Skin epidermis (tissue), 12 donors: ENCODE measurements around the gene DIO2.

Experiments
- H3K27ac ChIP-seq, 21 experiments: fragments of 200-600 bp; sonication (generic) in 11 of 21; one replicate each; pipeline ENCODE4 v1.5.0; 2020; ENCODE audit warnings: mild to moderate bottlenecking in 3 of 21, inconsistent platforms in 2 of 21, moderate library complexity in 2 of 21
- H3K4me3 ChIP-seq, 7 experiments: fragments of 200-600 bp; sonication (generic) in 2 of 7; one replicate each; pipeline ENCODE4 v1.5.0; 2020; ENCODE audit warnings: inconsistent platforms in 2 of 7, mild to moderate bottlenecking in 2 of 7, moderate library complexity in 1 of 7

Gene DIO2

DNA sequence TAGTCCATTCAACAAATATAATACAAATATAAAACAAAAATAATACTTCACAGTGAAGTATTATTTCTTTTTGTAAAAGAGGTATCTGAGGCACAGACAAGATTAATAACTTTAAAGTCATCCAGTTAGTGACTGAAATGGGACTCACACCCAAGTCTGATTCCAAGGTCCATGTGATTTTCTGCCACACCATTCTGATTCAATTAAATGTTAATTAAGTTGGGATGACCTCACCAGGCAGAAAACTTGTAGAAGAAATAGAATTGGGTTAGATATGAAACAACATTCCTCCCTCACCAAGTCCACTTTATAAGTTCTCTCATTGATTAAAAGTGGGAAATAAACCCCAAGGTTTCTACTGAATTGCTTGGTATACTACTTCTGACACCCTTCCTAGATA lies 34.4 kb downstream of the DIO2 start:
- Histone ChIP-seq H3K27ac (no peak overlapping the region), H3K4me3 (no peak overlapping the region)

DNA sequence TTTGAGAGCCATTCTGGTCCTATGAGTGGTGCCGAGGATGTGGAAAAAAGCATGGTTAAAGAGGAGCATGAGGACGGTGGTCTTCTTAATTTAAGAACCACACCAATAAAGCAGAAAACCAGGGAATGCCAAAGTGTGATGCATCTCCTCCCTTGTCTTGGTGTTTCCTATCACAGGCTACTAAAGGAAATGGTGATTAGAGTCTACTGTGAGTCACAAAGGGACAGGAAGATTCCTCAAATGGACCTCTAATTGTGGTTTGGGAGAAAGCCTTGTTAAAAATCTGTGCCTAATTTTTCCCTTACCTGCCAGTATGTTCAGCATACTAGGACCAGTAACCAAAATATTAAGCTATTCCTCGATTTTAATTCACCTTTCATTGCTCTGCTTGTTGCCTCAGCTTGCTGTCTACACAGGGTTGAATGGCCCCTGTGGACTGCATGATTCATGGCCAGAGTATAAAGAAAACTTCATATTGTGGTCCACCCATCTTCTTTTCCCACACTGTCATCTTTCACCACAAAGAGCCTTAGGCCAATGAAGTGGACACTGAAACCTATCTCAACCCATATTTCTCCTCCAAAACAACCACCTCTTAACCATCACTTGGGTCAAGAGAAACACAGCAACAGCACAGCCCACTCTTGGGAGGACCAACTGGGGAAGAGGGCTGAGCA lies 38.8 kb downstream of the DIO2 start:
- Histone ChIP-seq H3K4me3 (no peak overlapping the region), H3K27ac (no peak overlapping the region)

DNA sequence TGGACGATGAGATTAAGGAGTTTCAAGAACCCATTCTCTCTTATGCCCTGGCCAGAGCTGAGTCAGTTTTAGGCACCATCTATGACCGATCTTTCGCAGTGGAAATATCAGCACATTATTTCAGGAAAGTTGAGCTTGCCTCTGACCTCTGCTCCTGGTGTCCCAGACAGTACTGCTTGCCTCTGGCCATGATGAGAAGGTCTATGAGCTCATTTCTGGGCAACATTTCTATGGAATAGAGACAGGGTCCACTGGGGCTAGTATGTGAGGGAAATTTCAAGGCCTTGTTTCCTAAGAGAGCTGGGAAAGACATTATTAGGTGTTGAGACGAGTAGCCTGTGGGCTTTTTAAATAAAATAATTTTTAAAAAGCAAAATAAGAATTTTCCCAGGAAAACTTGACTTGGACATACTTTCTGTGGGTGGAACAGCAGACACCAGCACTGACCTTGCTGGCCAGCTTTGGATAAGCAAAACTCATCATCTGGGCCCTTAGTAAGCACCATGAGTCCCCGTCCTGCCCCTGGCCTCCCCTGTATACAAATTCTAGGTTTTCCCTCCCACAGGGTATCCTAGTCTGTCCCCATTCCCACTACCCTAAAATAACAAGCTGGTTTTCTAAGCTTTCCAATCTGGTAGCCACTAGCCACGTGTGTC lies 43.4 kb downstream of the DIO2 start:
- peak overlapping the region in 1 of 21 experiments; percentile 25 for H3K27ac ChIP-seq

DNA sequence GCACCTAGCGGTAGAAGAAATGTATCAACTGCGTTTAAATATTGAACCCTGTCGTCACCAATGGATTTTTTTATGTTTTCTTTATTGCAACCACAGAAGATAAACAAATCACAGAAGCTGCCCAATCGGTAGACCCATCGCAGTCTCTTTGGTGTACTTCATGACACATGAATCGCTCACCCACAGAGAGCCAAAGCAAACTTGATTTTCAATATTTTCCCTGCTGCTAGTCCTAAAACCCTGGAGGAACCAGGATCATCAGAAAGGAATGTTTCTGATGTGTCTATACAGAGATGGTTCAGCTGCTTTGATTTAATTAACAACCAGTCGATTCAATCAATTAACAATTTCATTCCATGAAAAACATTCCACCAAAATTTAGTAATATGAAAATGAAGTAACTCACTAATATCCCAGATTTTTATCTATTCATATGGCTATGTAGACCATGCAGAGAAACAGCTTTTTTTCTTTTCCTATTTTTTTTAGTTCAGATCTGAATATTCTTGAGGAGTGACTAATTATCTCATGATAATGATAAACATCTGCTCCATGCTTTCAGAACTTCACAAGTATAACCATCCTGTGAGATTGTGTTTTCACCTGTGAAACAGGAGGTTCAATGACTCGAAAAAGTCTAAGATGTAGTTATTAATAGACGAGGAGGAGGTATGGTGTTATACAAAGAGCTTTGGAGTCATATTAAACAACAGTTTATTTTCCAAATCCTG lies 46.1 kb downstream of the DIO2 start:
- Histone ChIP-seq H3K4me3 (no peak overlapping the region), H3K27ac (peak overlapping the region in 1 of 21 experiments; percentile 48)

More for the DNA sequence above, 43.4 kb downstream of the DIO2 start:
- no peak overlapping the region for H3K4me3 ChIP-seq

DNA sequence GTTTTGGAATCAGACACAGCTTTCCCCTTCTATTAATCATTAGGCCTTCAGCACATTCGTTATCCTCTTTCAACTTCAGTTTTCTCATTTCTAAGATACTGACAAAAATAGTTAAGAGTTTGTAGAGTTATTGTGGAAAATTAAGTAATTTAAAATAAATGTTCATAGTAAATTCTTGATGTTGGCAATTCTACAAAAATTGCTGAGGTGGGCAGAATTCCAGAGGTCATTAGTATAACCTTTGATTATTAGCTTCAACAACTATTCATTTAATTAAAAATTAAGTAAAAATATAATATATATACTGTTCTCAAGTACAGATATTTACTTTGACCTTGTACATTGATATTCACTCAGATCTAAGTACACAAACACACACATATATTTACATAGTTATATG lies 58.5 kb downstream of the DIO2 start:
- Histone ChIP-seq H3K27ac (peak overlapping the region in 1 of 21 experiments; percentile 8), H3K4me3 (no peak overlapping the region)

DNA sequence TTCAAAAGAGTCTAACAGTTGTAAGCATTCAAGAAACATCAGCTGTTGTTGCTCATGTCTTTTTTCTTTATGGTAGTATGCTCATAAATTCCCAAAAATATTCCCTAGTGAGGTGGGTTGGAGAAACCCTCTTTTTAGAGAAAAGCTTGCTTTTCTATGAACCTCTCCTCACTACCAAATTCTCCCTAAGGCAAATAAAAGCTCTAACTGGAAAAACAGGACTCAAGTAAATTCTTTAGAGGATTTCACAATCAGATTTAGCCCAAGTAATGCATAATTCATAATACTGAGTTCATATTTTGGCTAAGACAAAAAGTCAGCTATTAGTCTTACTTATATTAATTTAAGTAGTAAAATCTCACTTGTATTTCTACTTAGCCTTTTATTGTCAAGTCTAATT lies 59.1 kb downstream of the DIO2 start:
- H3K4me3 ChIP-seq, result no peak overlapping the region
- H3K27ac ChIP-seq, result peak overlapping the region in 1 of 21 experiments; percentile 8

DNA sequence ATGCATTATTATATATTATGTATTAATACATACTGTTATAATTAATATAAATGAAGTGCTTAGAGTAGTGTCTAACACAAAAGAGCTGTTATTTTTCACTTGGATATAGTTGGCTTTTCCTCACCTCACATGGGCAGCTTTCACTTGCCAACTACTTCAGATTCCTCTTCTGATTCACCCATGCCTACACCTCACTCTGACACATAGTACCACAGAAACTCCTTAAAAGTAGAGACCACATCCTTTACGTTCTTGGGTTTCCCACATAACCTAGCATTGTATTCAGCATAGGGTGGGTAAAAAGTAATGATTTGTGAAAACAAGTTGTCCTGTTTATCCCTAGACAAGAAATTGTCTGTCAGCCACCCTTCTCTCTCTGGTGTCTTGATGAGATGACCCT lies 61.0 kb downstream of the DIO2 start:
- no peak overlapping the region for H3K4me3 ChIP-seq
- H3K27ac ChIP-seq, result no peak overlapping the region
